ENCODE data around the gene LRRN4CL.

LRRN4CL gene

GRCh38 chr11:62671608-62672389, 17.5 kb downstream of the LRRN4CL start, which contains the start of the genes LBHD1 and UQCC3:
LBHD1 (minus strand) TSS chr11:62672267; CDS start chr11:62670031, 2,236 bp downstream.
UQCC3 (plus strand) TSS chr11:62671673; CDS start chr11:62671746, 73 bp downstream.
- ChIA-PET POLR2A (interaction anchor here (0.6 to 2.6 kb wide), 10 partner anchors 9 to 184 kb away, joined by 3 to 20 read pairs (median 6); partner anchors contain the start of genes GANAB, INTS5, NXF1 and TTC9C), CTCF (interaction anchor here (0.7 to 9.4 kb wide), 13 partner anchors 10 to 80 kb away, joined by 3 to 33 read pairs (median 4); partner anchors contain the start of genes GANAB and TUT1)
- peaks cover 0 to 49% (median 31%) of the 10 kb centered on the region in 4 experiments for H3K4me1 ChIP-seq (ENCODE audit: control extremely low read depth in 1 of 4, control insufficient read depth in 4 of 4, insufficient read depth in 4 of 4, low read length in 3 of 4)
- H3K27ac ChIP-seq (ENCODE audit: insufficient read depth in 1 of 2, low read depth in 1 of 2, low read length in 2 of 2, poor library complexity in 1 of 2, severe bottlenecking in 2 of 2): peak within 1 kb of the TSS; percentile 84 to 89
- peaks cover 2 to 38% (median 20%) of the 10 kb centered on the region in 4 experiments for H3K36me3 ChIP-seq (ENCODE audit: control insufficient read depth in 4 of 4, insufficient read depth in 4 of 4, low read length in 3 of 4)
- WGBS (ENCODE audit: insufficient coverage): under 1% methylated on average over 57 of the region's 59 CpGs
- H3K9me3 ChIP-seq (ENCODE audit: control extremely low read depth in 1 of 5, control insufficient read depth in 4 of 5, insufficient read depth in 2 of 5, low read depth in 1 of 5, low read length in 4 of 5): no peaks in the 10 kb centered on the region
- peak within 1 kb of the TSS; percentile 82 to 100 (median 94) for H3K4me3 ChIP-seq (ENCODE audit: control insufficient read depth in 1 of 7, extremely low read depth in 1 of 7, insufficient read depth in 4 of 7, low read depth in 2 of 7, low read length in 6 of 7)
- no peaks in the 10 kb centered on the region for H3K27me3 ChIP-seq (replicated peaks in 2 of 5; ENCODE audit: control insufficient read depth in 4 of 5, insufficient read depth in 5 of 5, low read length in 4 of 5)
- peak; percentile 92 to 96 (median 94) for DNase-seq

DNA sequence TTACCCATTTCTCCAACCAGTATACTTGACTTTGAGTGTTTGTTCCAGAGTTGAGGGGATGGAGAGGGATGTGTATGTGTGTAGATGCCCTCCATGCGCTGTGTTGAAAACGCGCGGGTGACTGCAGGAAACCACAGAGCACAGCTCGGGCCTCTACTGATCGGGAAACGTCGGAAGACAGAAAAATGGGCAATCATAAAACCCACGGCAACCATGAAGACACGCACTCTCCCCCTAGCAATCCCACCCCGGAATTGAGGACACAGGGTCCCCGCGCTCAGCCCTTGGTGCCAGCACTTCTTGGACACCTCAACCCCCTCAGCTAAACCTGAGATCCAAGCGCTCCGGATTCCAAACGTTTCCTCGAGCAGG, 18.1 kb downstream of the LRRN4CL start:
- POLR2A ChIA-PET: interaction anchor here (0.9 to 2.6 kb wide), 8 partner anchors 10 to 185 kb away, joined by 3 to 20 read pairs (median 6); partner anchors contain the start of genes GANAB, INTS5, TTC9C and TUT1
- H3K27me3 ChIP-seq (replicated peaks in 2 of 5; ENCODE audit: control insufficient read depth in 4 of 5, insufficient read depth in 5 of 5, low read length in 4 of 5): no peaks in the 10 kb centered on the region
- WGBS (ENCODE audit: insufficient coverage): 0% methylated on average over 14 of the region's 17 CpGs
- no peaks in the 10 kb centered on the region for H3K9me3 ChIP-seq (ENCODE audit: control extremely low read depth in 1 of 5, control insufficient read depth in 4 of 5, insufficient read depth in 2 of 5, low read depth in 1 of 5, low read length in 4 of 5)
- CTCF ChIA-PET: interaction anchor here (0.8 to 9.4 kb wide), 9 partner anchors 10 to 79 kb away, joined by 3 to 33 read pairs (median 4); partner anchors contain the start of genes GANAB and TUT1
- DNase-seq: peak in 2 of 3 donors; percentile 72 to 79
- peaks cover under 1 to 55% (median 37%) of the 10 kb centered on the region in 4 experiments for H3K4me1 ChIP-seq (ENCODE audit: control extremely low read depth in 1 of 4, control insufficient read depth in 4 of 4, insufficient read depth in 4 of 4, low read length in 3 of 4)
- H3K27ac ChIP-seq (ENCODE audit: insufficient read depth in 1 of 2, low read depth in 1 of 2, low read length in 2 of 2, poor library complexity in 1 of 2, severe bottlenecking in 2 of 2): peak overlapping the region; percentile 84 to 89
- H3K4me3 ChIP-seq (ENCODE audit: control insufficient read depth in 1 of 7, extremely low read depth in 1 of 7, insufficient read depth in 4 of 7, low read depth in 2 of 7, low read length in 6 of 7): peak overlapping the region; percentile 82 to 100 (median 94)
- H3K36me3 ChIP-seq (ENCODE audit: control insufficient read depth in 4 of 4, insufficient read depth in 4 of 4, low read length in 3 of 4): peaks cover 2 to 38% (median 17%) of the 10 kb centered on the region in 4 experiments

GRCh38 chr11:62669420-62670161, 19.7 kb downstream of the LRRN4CL start:
- POLR2A ChIA-PET: interaction anchor here (2.3 to 2.5 kb wide), 2 partner anchors 17 to 23 kb away, joined by 7 to 16 read pairs; partner anchors contain the start of genes GANAB and INTS5
- Histone ChIP-seq H3K4me1 (ENCODE audit: control extremely low read depth in 1 of 4, control insufficient read depth in 4 of 4, insufficient read depth in 4 of 4, low read length in 3 of 4) (peaks cover 4 to 63% (median 45%) of the 10 kb centered on the region in 4 experiments), H3K27me3 (replicated peaks in 2 of 5; ENCODE audit: control insufficient read depth in 4 of 5, insufficient read depth in 5 of 5, low read length in 4 of 5) (no peaks in the 10 kb centered on the region), H3K4me3 (ENCODE audit: control insufficient read depth in 1 of 7, extremely low read depth in 1 of 7, insufficient read depth in 4 of 7, low read depth in 2 of 7, low read length in 6 of 7) (peak overlapping the region in 1 of 7 experiments; percentile 34), H3K36me3 (ENCODE audit: control insufficient read depth in 4 of 4, insufficient read depth in 4 of 4, low read length in 3 of 4) (peaks cover 0 to 39% (median 14%) of the 10 kb centered on the region in 4 experiments), H3K9me3 (ENCODE audit: control extremely low read depth in 1 of 5, control insufficient read depth in 4 of 5, insufficient read depth in 2 of 5, low read depth in 1 of 5, low read length in 4 of 5) (no peaks in the 10 kb centered on the region), H3K27ac (ENCODE audit: insufficient read depth in 1 of 2, low read depth in 1 of 2, low read length in 2 of 2, poor library complexity in 1 of 2, severe bottlenecking in 2 of 2) (peak overlapping the region in 1 of 2 experiments; percentile 59)
- CTCF ChIA-PET: interaction anchor here (0.8 to 9.4 kb wide), 5 partner anchors 11 to 57 kb away, joined by 3 to 33 read pairs (median 9); partner anchors contain the start of genes EML3, GANAB, ROM1 and UBXN1
- 100% methylated on average over 3 of the region's 4 CpGs for WGBS (ENCODE audit: insufficient coverage)
- DNase-seq: no peak

DNA sequence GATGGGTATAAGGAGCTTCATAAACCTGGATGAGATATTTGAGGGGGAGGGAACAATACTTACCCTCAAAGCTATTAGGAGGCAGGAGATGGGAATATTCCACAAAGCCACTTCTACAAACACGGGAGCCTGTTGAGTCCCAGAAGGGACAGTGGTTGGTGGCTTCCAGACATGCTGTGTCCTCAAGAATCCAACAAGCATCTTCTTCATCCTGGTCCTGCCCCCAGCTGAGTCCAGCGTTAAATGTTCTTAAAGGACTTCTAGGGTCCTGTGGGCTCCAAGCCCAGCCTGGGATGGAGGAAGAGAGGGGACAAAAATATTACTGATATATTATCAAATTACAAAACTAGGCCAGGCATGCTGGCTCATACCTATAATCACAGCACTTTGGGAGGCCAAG, 21.9 kb downstream of the LRRN4CL start:
- no peaks in the 10 kb centered on the region for H3K9me3 ChIP-seq (ENCODE audit: control extremely low read depth in 1 of 5, control insufficient read depth in 4 of 5, insufficient read depth in 2 of 5, low read depth in 1 of 5, low read length in 4 of 5)
- peak overlapping the region in 1 of 7 experiments; percentile 96 for H3K4me3 ChIP-seq (ENCODE audit: control insufficient read depth in 1 of 7, extremely low read depth in 1 of 7, insufficient read depth in 4 of 7, low read depth in 2 of 7, low read length in 6 of 7)
- no peaks in the 10 kb centered on the region for H3K27me3 ChIP-seq (replicated peaks in 2 of 5; ENCODE audit: control insufficient read depth in 4 of 5, insufficient read depth in 5 of 5, low read length in 4 of 5)
- CTCF ChIA-PET: interaction anchor here (1.0 to 9.4 kb wide), 9 partner anchors 8 to 74 kb away, joined by 3 to 33 read pairs (median 13); partner anchors contain the start of genes GANAB, TUT1 and UBXN1
- H3K27ac ChIP-seq (ENCODE audit: insufficient read depth in 1 of 2, low read depth in 1 of 2, low read length in 2 of 2, poor library complexity in 1 of 2, severe bottlenecking in 2 of 2): peak overlapping the region in 1 of 2 experiments; percentile 9
- H3K36me3 ChIP-seq (ENCODE audit: control insufficient read depth in 4 of 4, insufficient read depth in 4 of 4, low read length in 3 of 4): peaks cover 0 to 36% (median 14%) of the 10 kb centered on the region in 4 experiments
- POLR2A ChIA-PET: interaction anchor here (0.8 to 1.0 kb wide), 2 partner anchors 76 to 124 kb away, joined by 3 read pairs; partner anchors contain the start of gene TUT1
- no CpG with 5 or more reads among the region's 2 CpGs for WGBS (ENCODE audit: insufficient coverage)
- H3K4me1 ChIP-seq (ENCODE audit: control extremely low read depth in 1 of 4, control insufficient read depth in 4 of 4, insufficient read depth in 4 of 4, low read length in 3 of 4): peaks cover 4 to 55% (median 44%) of the 10 kb centered on the region in 4 experiments
- DNase-seq: no peak

DNA sequence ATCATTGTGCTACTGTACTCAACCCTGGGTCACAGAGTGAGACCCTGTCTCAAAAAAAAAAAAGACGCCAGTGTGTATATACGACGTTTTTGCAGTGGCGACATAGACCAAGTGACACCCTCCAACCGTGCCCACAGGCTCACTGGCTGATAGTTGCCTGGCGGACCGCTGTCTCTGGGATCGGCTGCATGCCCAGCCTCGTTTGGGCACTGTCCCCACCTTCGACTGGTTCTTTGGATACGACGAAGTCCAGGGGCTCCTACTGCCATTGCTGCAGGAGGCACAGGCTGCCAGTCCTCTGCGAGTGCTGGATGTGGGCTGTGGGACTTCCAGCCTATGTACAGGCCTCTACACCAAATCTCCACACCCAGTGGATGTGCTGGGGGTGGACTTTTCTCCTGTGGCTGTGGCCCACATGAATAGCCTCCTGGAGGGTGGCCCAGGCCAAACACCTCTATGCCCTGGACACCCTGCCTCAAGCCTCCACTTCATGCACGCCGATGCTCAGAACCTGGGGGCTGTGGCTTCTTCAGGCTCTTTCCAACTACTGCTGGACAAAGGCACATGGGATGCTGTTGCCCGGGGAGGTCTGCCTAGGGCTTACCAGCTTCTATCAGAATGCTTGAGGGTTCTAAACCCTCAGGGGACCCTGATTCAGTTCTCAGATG, 22.9 kb downstream of the LRRN4CL start:
- CTCF ChIA-PET: interaction anchor here (0.6 to 9.4 kb wide), 8 partner anchors 9 to 73 kb away, joined by 3 to 33 read pairs (median 16); partner anchors contain the start of genes GANAB, TUT1 and UBXN1
- POLR2A ChIA-PET: interaction anchor here (0.6 to 2.3 kb wide), 9 partner anchors 8 to 175 kb away, joined by 3 to 33 read pairs (median 9); partner anchors contain the start of genes INTS5 and TUT1
- peaks cover 0 to 41% (median 16%) of the 10 kb centered on the region in 4 experiments for H3K36me3 ChIP-seq (ENCODE audit: control insufficient read depth in 4 of 4, insufficient read depth in 4 of 4, low read length in 3 of 4)
- H3K27me3 ChIP-seq (replicated peaks in 2 of 5; ENCODE audit: control insufficient read depth in 4 of 5, insufficient read depth in 5 of 5, low read length in 4 of 5): no peaks in the 10 kb centered on the region
- H3K4me1 ChIP-seq (ENCODE audit: control extremely low read depth in 1 of 4, control insufficient read depth in 4 of 4, insufficient read depth in 4 of 4, low read length in 3 of 4): peaks cover 4 to 51% (median 38%) of the 10 kb centered on the region in 4 experiments
- no peaks in the 10 kb centered on the region for H3K9me3 ChIP-seq (ENCODE audit: control extremely low read depth in 1 of 5, control insufficient read depth in 4 of 5, insufficient read depth in 2 of 5, low read depth in 1 of 5, low read length in 4 of 5)
- WGBS (ENCODE audit: insufficient coverage): 77% methylated on average over 11 of the region's 16 CpGs
- H3K27ac ChIP-seq (ENCODE audit: insufficient read depth in 1 of 2, low read depth in 1 of 2, low read length in 2 of 2, poor library complexity in 1 of 2, severe bottlenecking in 2 of 2): peak overlapping the region; percentile 66 to 87
- peak overlapping the region in 6 of 7 experiments; percentile 91 to 99 (median 95) for H3K4me3 ChIP-seq (ENCODE audit: control insufficient read depth in 1 of 7, extremely low read depth in 1 of 7, insufficient read depth in 4 of 7, low read depth in 2 of 7, low read length in 6 of 7)
- DNase-seq: no peak
